ENCODE results near the gene SMARCA4. TPM values are rescaled to one million over a fixed set of nuclear protein-coding genes. Genes with fewer than 3 reads are reported as not detected.

SMARCA4 gene
- total and polyA plus RNA-seq, 2 experiments from 2014 or later = 80.7 to 93.4 TPM

DNA sequence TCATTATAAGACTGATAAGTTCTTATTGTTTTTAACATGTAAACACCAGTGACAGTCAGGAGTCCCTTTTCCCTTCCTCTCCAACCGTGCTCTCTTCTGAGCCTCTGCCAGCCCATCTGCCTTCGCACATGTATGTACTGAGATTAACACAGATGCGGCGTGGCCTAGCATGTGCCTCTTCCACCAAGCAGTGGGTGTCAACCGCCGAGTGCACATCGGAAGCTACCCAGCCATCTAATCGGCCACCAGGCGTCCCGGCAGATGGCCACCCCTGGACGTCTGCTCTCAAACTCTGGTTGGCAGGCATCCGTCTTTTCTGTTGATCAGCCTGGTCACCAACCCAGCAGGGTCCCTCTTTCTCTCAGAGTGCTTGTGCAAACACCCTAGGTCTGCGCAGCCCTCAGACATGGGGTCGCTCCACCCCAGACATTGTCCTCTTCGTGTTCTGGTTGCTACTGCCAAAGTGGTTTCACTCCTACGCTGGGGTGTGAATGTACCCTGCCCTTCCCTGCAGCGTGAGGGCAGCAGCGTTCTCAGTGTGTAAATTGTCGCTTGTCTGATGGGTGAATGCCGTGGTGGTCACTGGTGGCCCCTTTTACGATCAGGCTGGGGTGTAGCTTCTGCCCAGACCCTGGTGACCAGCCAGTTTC is 70.7 kb downstream of the SMARCA4 start:
- H3K9me2 ChIP-seq (replicated peaks; ENCODE audit: insufficient read depth) = no peaks in the 10 kb centered on the region
- H3K27me3 ChIP-seq = no peaks in the 10 kb centered on the region
- H3K4me2 ChIP-seq = no peak overlapping the region
- no peak for DNase-seq (ENCODE audit: low spot score)
- no peaks in the 10 kb centered on the region for H3K4me1 ChIP-seq (ENCODE audit: insufficient read depth)
- no peak overlapping the region for H2AFZ ChIP-seq
- 95% methylated on average over 21 of the region's 21 CpGs for WGBS (ENCODE audit: low lambda C conversion rate, missing lambda C conversion rate)
- H3K27ac ChIP-seq = no peak overlapping the region
- H4K20me1 ChIP-seq (ENCODE audit: insufficient read depth, poor library complexity, severe bottlenecking) = no peaks in the 10 kb centered on the region
- peaks cover 5% of the 10 kb centered on the region for H3K79me2 ChIP-seq
- no peak for TF ChIP-seq EZH2 (IDR thresholded peaks at IDR 0.05; ENCODE audit: borderline replicate concordance)
- TF ChIP-seq, protein P1, sequence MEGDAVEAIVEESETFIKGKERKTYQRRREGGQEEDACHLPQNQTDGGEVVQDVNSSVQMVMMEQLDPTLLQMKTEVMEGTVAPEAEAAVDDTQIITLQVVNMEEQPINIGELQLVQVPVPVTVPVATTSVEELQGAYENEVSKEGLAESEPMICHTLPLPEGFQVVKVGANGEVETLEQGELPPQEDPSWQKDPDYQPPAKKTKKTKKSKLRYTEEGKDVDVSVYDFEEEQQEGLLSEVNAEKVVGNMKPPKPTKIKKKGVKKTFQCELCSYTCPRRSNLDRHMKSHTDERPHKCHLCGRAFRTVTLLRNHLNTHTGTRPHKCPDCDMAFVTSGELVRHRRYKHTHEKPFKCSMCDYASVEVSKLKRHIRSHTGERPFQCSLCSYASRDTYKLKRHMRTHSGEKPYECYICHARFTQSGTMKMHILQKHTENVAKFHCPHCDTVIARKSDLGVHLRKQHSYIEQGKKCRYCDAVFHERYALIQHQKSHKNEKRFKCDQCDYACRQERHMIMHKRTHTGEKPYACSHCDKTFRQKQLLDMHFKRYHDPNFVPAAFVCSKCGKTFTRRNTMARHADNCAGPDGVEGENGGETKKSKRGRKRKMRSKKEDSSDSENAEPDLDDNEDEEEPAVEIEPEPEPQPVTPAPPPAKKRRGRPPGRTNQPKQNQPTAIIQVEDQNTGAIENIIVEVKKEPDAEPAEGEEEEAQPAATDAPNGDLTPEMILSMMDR (IDR thresholded peaks at IDR 0.05; ENCODE audit: poor library complexity) = no peak
- no peak for TF ChIP-seq EZH2phosphoT487 (IDR thresholded peaks at IDR 0.05; ENCODE audit: low read depth, severe bottlenecking, unreplicated experiment)
- H3K4me3 ChIP-seq = no peak overlapping the region
- H3K36me3 ChIP-seq (replicated peaks; ENCODE audit: insufficient read depth, low read depth) = no peaks in the 10 kb centered on the region
- H3K9me3 ChIP-seq (ENCODE audit: low read depth) = no peaks in the 10 kb centered on the region

DNA sequence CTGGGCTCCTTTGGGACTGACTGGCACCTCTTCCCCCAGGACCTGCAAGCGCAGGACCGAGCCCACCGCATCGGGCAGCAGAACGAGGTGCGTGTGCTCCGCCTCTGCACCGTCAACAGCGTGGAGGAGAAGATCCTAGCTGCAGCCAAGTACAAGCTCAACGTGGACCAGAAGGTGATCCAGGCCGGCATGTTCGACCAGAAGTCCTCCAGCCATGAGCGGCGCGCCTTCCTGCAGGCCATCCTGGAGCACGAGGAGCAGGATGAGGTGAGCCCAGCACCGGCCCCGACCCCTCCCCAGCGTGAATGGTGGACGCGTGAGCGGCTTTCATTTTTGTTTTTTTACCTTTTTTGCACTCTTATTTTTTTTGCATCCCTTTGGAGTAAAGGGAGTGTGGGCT is 72.4 kb downstream of the SMARCA4 start:
- WGBS (ENCODE audit: low lambda C conversion rate, missing lambda C conversion rate) = 96% methylated on average over 22 of the region's 22 CpGs
- no peak overlapping the region for H3K4me3 ChIP-seq
- peaks cover 19% of the 10 kb centered on the region for H3K79me2 ChIP-seq
- no peaks in the 10 kb centered on the region for H3K9me3 ChIP-seq (ENCODE audit: low read depth)
- no peak overlapping the region for H2AFZ ChIP-seq
- H4K20me1 ChIP-seq (ENCODE audit: insufficient read depth, poor library complexity, severe bottlenecking) = no peaks in the 10 kb centered on the region
- no peak for DNase-seq (ENCODE audit: low spot score)
- H3K27ac ChIP-seq = no peak overlapping the region
- H3K9me2 ChIP-seq (replicated peaks; ENCODE audit: insufficient read depth) = no peaks in the 10 kb centered on the region
- H3K36me3 ChIP-seq (replicated peaks; ENCODE audit: insufficient read depth, low read depth) = peaks cover 7% of the 10 kb centered on the region
- H3K4me1 ChIP-seq (ENCODE audit: insufficient read depth) = no peaks in the 10 kb centered on the region
- H3K27me3 ChIP-seq = no peaks in the 10 kb centered on the region
- no peak overlapping the region for H3K4me2 ChIP-seq
- no peak for TF ChIP-seq EZH2 (IDR thresholded peaks at IDR 0.05; ENCODE audit: borderline replicate concordance)
- no peak for TF ChIP-seq EZH2phosphoT487 (IDR thresholded peaks at IDR 0.05; ENCODE audit: low read depth, severe bottlenecking, unreplicated experiment)
- TF ChIP-seq, protein P1 (IDR thresholded peaks at IDR 0.05; ENCODE audit: poor library complexity) = no peak

DNA sequence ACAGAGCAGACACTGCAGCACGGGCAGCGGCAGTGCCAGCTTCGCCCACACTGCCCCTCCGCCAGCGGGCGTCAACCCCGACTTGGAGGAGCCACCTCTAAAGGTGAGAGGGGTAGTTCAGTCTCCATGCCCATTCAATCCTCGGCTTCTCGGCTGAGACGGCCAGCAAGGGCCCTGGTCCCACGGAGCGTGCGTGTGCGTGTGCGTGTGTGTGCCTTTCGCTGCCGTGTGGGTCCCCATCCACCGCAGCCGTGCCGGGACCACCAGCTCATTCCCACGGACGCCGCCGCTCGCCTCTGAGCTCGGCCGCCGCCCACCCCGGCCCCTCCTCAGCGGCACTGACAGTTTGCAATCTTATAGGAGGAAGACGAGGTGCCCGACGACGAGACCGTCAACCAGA is 72.9 kb downstream of the SMARCA4 start:
- H3K9me2 ChIP-seq (replicated peaks; ENCODE audit: insufficient read depth) = no peaks in the 10 kb centered on the region
- no peaks in the 10 kb centered on the region for H3K27me3 ChIP-seq
- TF ChIP-seq, protein P1 (IDR thresholded peaks at IDR 0.05; ENCODE audit: poor library complexity) = no peak
- TF ChIP-seq EZH2 (IDR thresholded peaks at IDR 0.05; ENCODE audit: borderline replicate concordance) (no peak), EZH2phosphoT487 (IDR thresholded peaks at IDR 0.05; ENCODE audit: low read depth, severe bottlenecking, unreplicated experiment) (no peak)
- no peak for DNase-seq (ENCODE audit: low spot score)
- peaks cover 2% of the 10 kb centered on the region for H4K20me1 ChIP-seq (ENCODE audit: insufficient read depth, poor library complexity, severe bottlenecking)
- no peaks in the 10 kb centered on the region for H3K4me1 ChIP-seq (ENCODE audit: insufficient read depth)
- no peak overlapping the region for H3K4me2 ChIP-seq
- 97% methylated on average over 28 of the region's 35 CpGs for WGBS (ENCODE audit: low lambda C conversion rate, missing lambda C conversion rate)
- H3K27ac ChIP-seq = no peak overlapping the region
- peaks cover 7% of the 10 kb centered on the region for H3K36me3 ChIP-seq (replicated peaks; ENCODE audit: insufficient read depth, low read depth)
- peaks cover 24% of the 10 kb centered on the region for H3K79me2 ChIP-seq
- H3K9me3 ChIP-seq (ENCODE audit: low read depth) = no peaks in the 10 kb centered on the region
- no peak overlapping the region for H3K4me3 ChIP-seq
- no peak overlapping the region for H2AFZ ChIP-seq

Measured in hepatocyte (in vitro differentiated cells).